ENCODE results near the gene TANGO2.

DNA sequence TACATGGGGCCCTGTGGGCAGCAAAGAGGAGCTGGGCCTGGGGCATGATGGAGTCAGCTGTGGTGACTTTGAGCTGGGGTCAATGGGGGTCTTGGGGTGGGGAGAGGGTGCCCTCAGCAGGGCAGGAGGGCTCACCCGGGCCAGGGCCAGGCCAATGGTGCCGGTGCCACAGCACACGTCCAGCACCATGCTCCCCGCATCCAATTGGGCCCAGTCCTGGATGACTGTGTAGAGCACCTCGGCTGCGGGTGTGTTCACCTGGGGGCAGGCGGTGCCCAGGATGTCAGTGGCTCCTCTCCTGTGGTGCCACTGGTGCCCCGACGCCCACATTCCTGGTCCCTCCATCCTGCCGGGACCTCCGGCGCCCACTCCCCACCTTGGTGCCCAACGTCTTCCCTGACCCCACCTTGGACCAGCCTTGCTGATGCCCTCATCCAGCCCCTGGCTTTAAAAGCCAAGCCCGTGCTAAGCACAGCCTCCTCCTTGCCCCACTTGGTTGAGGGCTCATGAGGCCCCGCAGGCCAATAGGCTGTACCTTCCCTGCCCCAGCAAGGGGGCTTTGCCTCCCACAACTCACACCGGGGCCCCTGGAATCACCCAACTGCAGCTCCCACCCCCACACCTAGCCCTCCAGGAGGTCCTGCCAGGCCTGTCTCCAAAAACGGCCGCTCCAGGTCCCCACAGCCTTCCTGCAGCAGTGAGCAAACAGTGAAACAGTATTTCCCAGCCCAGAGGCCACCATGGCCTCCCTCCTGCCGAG lies 92.8 kb downstream of the TANGO2 start:
- TF ChIP-seq FOXA1 (IDR thresholded peaks at IDR 0.05; ENCODE audit: borderline replicate concordance) (no peak), ZNF24 (IDR thresholded peaks at IDR 0.05) (no peak), SP2 (IDR thresholded peaks at IDR 0.05; ENCODE audit: extremely low read depth, low read depth, low read length, poor library complexity, severe bottlenecking) (no peak), GABPA (tag; conservative IDR thresholded peaks at IDR 0.05; ENCODE audit: low read depth) (no peak), TAF1 (IDR thresholded peaks at IDR 0.05; ENCODE audit: control insufficient read depth, extremely low read depth, insufficient read depth, low read length, severe bottlenecking) (no peak), ZNF76 (CRISPR knock-in tag; IDR thresholded peaks at IDR 0.05; ENCODE audit: borderline replicate concordance) (no peak), ILK (tag; IDR thresholded peaks at IDR 0.05; ENCODE audit: borderline replicate concordance, low read depth) (no peak), JUN (IDR thresholded peaks at IDR 0.05; ENCODE audit: borderline replicate concordance, low read depth, low read length) (no peak), JUN (CRISPR knock-in tag; IDR thresholded peaks at IDR 0.05; ENCODE audit: borderline replicate concordance) (no peak), SP1 (CRISPR knock-in tag; IDR thresholded peaks at IDR 0.05) (no peak), ETV5 (CRISPR knock-in tag; IDR thresholded peaks at IDR 0.05; ENCODE audit: low read depth) (no peak), FOXJ3 (CRISPR knock-in tag; IDR thresholded peaks at IDR 0.05) (no peak), JUND (IDR thresholded peaks at IDR 0.05; ENCODE audit: borderline replicate concordance, low read depth, low read length) (no peak), JUND (tag; IDR thresholded peaks at IDR 0.05; ENCODE audit: borderline replicate concordance, low read depth, low read length) (no peak), NUFIP1 (IDR thresholded peaks at IDR 0.05; ENCODE audit: partially characterized antibody) (no peak), HDAC1 (IDR thresholded peaks at IDR 0.05) (no peak)

All from K562 (cell line).